Measurements from ENCODE around the gene CD247. TPM values are rescaled to one million over a fixed set of nuclear protein-coding genes. Genes with fewer than 3 reads are reported as not detected.

The CD247 gene
- total RNA-seq, 1 experiment from 2014 or later = 0.44 TPM

DNA sequence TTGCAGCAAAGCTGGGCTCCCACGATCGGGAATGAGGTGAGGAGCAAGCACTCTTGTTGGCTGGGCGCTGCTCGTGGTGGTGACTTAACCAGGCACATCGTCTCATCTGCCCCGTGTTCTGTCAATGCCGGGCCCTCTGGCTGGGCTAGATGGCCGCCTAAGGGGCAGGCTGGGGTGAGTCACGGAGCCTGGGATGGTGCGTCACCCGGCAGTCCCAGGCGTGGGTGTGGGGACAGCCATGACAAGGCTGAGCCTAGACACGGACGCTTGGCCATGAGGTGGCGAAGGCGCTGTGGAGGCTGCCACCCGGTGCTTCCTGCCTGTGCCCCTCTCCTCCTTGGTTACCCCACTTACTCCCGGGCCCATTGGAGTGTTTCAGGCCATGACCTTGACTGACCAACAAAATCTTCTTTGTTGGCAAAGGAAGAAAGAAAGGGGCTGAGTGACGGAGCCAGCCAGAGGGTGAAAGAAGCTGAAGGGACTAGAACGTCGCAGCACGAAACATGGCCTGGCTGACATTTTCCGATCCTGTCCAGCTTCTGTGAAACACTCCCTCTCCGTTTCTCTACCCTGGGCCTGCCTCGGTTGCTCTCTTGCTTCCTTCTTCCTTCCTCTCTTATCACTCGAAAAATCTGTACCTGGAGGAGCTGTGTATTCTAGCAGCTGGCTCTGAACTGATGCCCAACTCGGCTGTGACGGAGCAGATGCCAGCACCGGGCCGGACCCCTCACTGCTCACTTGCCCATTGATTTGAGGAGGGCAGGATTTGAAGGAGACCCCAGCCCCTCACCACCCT is 596 bp downstream of the CD247 start:
- CTCF ChIA-PET = no interaction called here
- POLR2A ChIA-PET = no interaction called here

DNA sequence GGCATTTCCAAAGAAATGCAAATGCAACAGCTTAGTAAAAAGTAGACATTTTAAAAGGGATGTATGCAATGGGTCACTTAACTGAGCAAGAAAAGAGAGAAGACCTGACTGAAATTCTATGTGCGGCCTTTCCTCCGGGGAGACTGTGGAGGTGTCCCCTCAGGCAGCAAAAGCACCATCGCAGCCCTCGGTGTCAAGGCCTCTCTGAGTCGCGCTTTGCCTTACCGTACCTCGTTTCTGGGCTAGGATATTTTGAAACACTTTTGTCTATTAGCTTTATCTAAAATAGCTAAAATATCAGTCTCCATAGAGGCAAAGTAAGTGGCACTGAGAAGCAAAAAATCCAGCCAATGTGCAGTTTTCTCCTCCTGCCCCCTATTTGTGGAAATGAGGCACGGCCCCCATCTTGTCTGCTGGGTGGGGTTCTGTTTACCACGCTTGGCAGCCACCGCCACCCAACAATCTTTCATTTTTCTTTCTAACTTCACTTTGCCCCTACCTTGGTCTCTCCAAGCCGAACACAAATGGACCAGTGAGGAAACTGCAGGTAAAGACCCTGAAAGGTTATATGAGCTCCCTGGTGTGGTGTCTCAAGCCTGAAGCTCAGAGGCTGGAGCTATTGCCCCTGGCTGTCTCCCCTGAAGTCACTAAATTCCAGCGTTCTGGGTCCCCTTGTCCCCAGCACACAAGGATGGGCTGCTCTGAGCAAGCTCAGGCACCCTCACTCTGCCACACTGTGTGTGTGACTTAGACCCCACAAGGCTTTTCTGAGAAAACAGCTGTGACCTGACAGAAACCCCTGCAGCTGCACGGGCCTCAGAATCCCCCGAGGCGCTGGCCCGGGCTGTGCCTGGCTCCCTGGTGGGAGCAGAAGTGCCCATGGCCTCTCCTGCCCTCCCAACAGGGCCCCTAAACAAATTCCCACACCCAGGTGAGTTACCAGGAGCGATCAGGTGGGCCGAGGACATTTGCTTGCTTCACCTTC is 1.6 kb downstream of the CD247 start:
- Histone ChIP-seq H3K27me3 (ENCODE audit: control insufficient read depth, insufficient read depth, low read length) (peaks cover 10% of the 10 kb centered on the region), H3K27ac (ENCODE audit: low read length) (no peak overlapping the region), H3K4me3 (ENCODE audit: low read depth in 2 of 2, low read length in 2 of 2) (no peak overlapping the region), H3K4me1 (ENCODE audit: control insufficient read depth, insufficient read depth, low read length) (no peaks in the 10 kb centered on the region), H3K9me3 (ENCODE audit: control insufficient read depth, insufficient read depth, low read depth, low read length) (no peaks in the 10 kb centered on the region), H3K36me3 (ENCODE audit: control insufficient read depth, insufficient read depth, low read length) (no peaks in the 10 kb centered on the region)
- ATAC-seq (no peak), DNase-seq (ENCODE audit: low read depth, low spot score) (no peak)
- intact Hi-C loops (cut with micrococcal nuclease; ENCODE audit: unreplicated experiment) = no loop called here
- TF ChIP-seq, protein P1, sequence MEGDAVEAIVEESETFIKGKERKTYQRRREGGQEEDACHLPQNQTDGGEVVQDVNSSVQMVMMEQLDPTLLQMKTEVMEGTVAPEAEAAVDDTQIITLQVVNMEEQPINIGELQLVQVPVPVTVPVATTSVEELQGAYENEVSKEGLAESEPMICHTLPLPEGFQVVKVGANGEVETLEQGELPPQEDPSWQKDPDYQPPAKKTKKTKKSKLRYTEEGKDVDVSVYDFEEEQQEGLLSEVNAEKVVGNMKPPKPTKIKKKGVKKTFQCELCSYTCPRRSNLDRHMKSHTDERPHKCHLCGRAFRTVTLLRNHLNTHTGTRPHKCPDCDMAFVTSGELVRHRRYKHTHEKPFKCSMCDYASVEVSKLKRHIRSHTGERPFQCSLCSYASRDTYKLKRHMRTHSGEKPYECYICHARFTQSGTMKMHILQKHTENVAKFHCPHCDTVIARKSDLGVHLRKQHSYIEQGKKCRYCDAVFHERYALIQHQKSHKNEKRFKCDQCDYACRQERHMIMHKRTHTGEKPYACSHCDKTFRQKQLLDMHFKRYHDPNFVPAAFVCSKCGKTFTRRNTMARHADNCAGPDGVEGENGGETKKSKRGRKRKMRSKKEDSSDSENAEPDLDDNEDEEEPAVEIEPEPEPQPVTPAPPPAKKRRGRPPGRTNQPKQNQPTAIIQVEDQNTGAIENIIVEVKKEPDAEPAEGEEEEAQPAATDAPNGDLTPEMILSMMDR (IDR thresholded peaks at IDR 0.05) = no peak
- TF ChIP-seq TCF7L2 (IDR thresholded peaks at IDR 0.05; ENCODE audit: low read depth, low read length) (no peak), SIN3A (IDR thresholded peaks at IDR 0.05; ENCODE audit: borderline replicate concordance, insufficient read depth, low read depth, low read length) (no peak), POLR2AphosphoS5 (IDR thresholded peaks at IDR 0.05; ENCODE audit: low read depth, low read length) (no peak)
- TF ChIP-seq, protein P2, sequence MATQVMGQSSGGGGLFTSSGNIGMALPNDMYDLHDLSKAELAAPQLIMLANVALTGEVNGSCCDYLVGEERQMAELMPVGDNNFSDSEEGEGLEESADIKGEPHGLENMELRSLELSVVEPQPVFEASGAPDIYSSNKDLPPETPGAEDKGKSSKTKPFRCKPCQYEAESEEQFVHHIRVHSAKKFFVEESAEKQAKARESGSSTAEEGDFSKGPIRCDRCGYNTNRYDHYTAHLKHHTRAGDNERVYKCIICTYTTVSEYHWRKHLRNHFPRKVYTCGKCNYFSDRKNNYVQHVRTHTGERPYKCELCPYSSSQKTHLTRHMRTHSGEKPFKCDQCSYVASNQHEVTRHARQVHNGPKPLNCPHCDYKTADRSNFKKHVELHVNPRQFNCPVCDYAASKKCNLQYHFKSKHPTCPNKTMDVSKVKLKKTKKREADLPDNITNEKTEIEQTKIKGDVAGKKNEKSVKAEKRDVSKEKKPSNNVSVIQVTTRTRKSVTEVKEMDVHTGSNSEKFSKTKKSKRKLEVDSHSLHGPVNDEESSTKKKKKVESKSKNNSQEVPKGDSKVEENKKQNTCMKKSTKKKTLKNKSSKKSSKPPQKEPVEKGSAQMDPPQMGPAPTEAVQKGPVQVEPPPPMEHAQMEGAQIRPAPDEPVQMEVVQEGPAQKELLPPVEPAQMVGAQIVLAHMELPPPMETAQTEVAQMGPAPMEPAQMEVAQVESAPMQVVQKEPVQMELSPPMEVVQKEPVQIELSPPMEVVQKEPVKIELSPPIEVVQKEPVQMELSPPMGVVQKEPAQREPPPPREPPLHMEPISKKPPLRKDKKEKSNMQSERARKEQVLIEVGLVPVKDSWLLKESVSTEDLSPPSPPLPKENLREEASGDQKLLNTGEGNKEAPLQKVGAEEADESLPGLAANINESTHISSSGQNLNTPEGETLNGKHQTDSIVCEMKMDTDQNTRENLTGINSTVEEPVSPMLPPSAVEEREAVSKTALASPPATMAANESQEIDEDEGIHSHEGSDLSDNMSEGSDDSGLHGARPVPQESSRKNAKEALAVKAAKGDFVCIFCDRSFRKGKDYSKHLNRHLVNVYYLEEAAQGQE (IDR thresholded peaks at IDR 0.05; ENCODE audit: insufficient read depth in 1 of 2, low read depth in 2 of 2, low read length in 1 of 2) = no peak
- in situ Hi-C loops (cut with HindIII; ENCODE audit: low pct_unique_long_range_greater_than_20kb, low sequenced_read_pairs) = no loop called here
- no TSS peak for BruUV-seq (replicated peaks)
- POLR2A ChIA-PET = no interaction called here
- CTCF ChIA-PET = no interaction called here

More for the DNA sequence above, 596 bp downstream of the CD247 start:
- Histone ChIP-seq H3K36me3 (ENCODE audit: control insufficient read depth, insufficient read depth, low read length) (no peaks in the 10 kb centered on the region), H3K4me1 (ENCODE audit: control insufficient read depth, insufficient read depth, low read length) (no peaks in the 10 kb centered on the region), H3K9me3 (ENCODE audit: control insufficient read depth, insufficient read depth, low read depth, low read length) (no peaks in the 10 kb centered on the region), H3K27me3 (ENCODE audit: control insufficient read depth, insufficient read depth, low read length) (peaks cover 14% of the 10 kb centered on the region), H3K4me3 (ENCODE audit: low read depth in 2 of 2, low read length in 2 of 2) (no peak overlapping the region), H3K27ac (ENCODE audit: low read length) (no peak overlapping the region)
- DNase-seq (ENCODE audit: low read depth, low spot score) (no peak), ATAC-seq (peak; percentile 72)
- intact Hi-C loops (cut with micrococcal nuclease; ENCODE audit: unreplicated experiment) = no loop called here
- TF ChIP-seq, protein P2 (IDR thresholded peaks at IDR 0.05; ENCODE audit: insufficient read depth in 1 of 2, low read depth in 2 of 2, low read length in 1 of 2) = no peak
- TF ChIP-seq, protein P1 (IDR thresholded peaks at IDR 0.05) = no peak
- TF ChIP-seq SIN3A (IDR thresholded peaks at IDR 0.05; ENCODE audit: borderline replicate concordance, insufficient read depth, low read depth, low read length) (no peak), POLR2AphosphoS5 (IDR thresholded peaks at IDR 0.05; ENCODE audit: low read depth, low read length) (no peak), TCF7L2 (IDR thresholded peaks at IDR 0.05; ENCODE audit: low read depth, low read length) (no peak)
- BruUV-seq (replicated peaks) = no TSS peak
- in situ Hi-C loops (cut with HindIII; ENCODE audit: low pct_unique_long_range_greater_than_20kb, low sequenced_read_pairs) = no loop called here

All from Panc1 (cell line).